Renal cortical epithelial cell (primary cell): Measurements from ENCODE around the gene PRX. TPM values are rescaled to one million over a fixed set of nuclear protein-coding genes. Genes with fewer than 3 reads are reported as not detected.

Experiments used
- DNase-seq: peaks from one replicate; pipeline ENCODE4 v3.0.0-alpha.2; 2011; ENCODE audit warnings: low read depth
- total RNA-seq: library from RNA; depleted of rRNA; stranded (reverse); fragments of >200 nt; gene quantifications from 2 replicates; pipeline ENCODE4 v1.2.3, GENCODE V29; 2014

PRX gene
- total RNA-seq, 1 donor from 2014 or later, result 1.0 TPM

GRCh38 chr19:40366697-40367561, 46.2 kb downstream of the PRX start:
- no peak for DNase-seq

- peak; percentile 28 for DNase-seq
Measured at GRCh38 chr19:40365613-40366401, 47.4 kb downstream of the PRX start.

GRCh38 chr19:40365010-40365409, 48.2 kb downstream of the PRX start:
- DNase-seq, result no peak

GRCh38 chr19:40363069-40363468, 50.1 kb downstream of the PRX start:
- no peak for DNase-seq

- DNase-seq, result no peak
Measured at GRCh38 chr19:40362160-40362559, 51.0 kb downstream of the PRX start.

- no peak for DNase-seq
Measured at GRCh38 chr19:40360708-40361241, 52.4 kb downstream of the PRX start.

GRCh38 chr19:40360020-40360707, 53.0 kb downstream of the PRX start:
- no peak for DNase-seq

- no peak for DNase-seq
Measured at GRCh38 chr19:40358773-40359172, 54.4 kb downstream of the PRX start.

- DNase-seq, result no peak
Measured at GRCh38 chr19:40357640-40358039, 55.5 kb downstream of the PRX start.

- DNase-seq, result no peak
Measured at GRCh38 chr19:40356681-40357595, 56.2 kb downstream of the PRX start.

- no peak for DNase-seq
Measured at GRCh38 chr19:40355975-40356680, 57.0 kb downstream of the PRX start.

GRCh38 chr19:40348961-40349507, 64.1 kb downstream of the PRX start:
- peak; percentile 59 for DNase-seq

- DNase-seq, result peak; percentile 94
Measured at GRCh38 chr19:40348125-40348913, 64.9 kb downstream of the PRX start, which contains the start of the genes C19orf47 and PLD3. C19orf47 (minus strand) TSS chr19:40348397; CDS start chr19:40341857, 6,540 bp downstream. PLD3 (plus strand) TSS chr19:40348695; CDS start chr19:40366484, 17,789 bp downstream.

GRCh38 chr19:40344422-40344821, 68.8 kb downstream of the PRX start:
- no peak for DNase-seq

Other genes starting within 250 kb of the PRX start
- gene MAP3K10, start 222.0 kb downstream of the PRX start, total RNA-seq, result 5.6 and 11.2 TPM in 2 replicates
- gene TTC9B, start 195.0 kb downstream of the PRX start, total RNA-seq, result not detected in 2 replicates
- 0.05 and 0.52 TPM in 2 replicates for gene CCNP, start 186.7 kb downstream of the PRX start, total RNA-seq
- 65.8 and 111 TPM in 2 replicates for gene AKT2, start 128.0 kb downstream of the PRX start, total RNA-seq
- 3.5 and 6.7 TPM in 2 replicates for gene C19orf47, start 65.0 kb downstream of the PRX start, total RNA-seq
- gene PLD3, start 64.7 kb downstream of the PRX start, total RNA-seq, result 190 and 321 TPM in 2 replicates
- gene HIPK4, start 23.2 kb downstream of the PRX start, total RNA-seq, result not detected in 2 replicates
- 13.3 and 17.0 TPM in 2 replicates for gene SERTAD1, start 12.6 kb upstream of the PRX start, total RNA-seq
- gene SERTAD3, start 31.0 kb upstream of the PRX start, total RNA-seq, result 13.2 and 21.5 TPM in 2 replicates
- gene BLVRB, start 52.4 kb upstream of the PRX start, total RNA-seq, result 43.0 and 59.6 TPM in 2 replicates
- 0.89 and 2.4 TPM in 2 replicates for gene SPTBN4, start 53.6 kb upstream of the PRX start, total RNA-seq
- 32.8 and 53.5 TPM in 2 replicates for gene SHKBP1, start 163.5 kb upstream of the PRX start, total RNA-seq
- 14.9 and 15.5 TPM in 2 replicates for gene LTBP4, start 188.0 kb upstream of the PRX start, total RNA-seq